Midbrain (tissue), 1 donor: Measurements from ENCODE around the gene PPP4R1.
"Not testable (repeated sequence)": the region's sequence is repeated elsewhere in the genome, so short reads cannot be mapped to it uniquely, and the experiment has no call there.

ENCODE experiments used
- DNase-seq: peaks from one replicate; lab custom pipeline; 2025; lab: John Stamatoyannopoulos, UW

The PPP4R1 gene

GRCh38 chr18:9614401-9615279, at the start of gene PPP4R1:
PPP4R1 (minus strand) TSS chr18:9614559; CDS start chr18:9614484, 75 bp downstream.
- DNase-seq: peak; percentile 73

GRCh38 chr18:9663377-9663776, 49.0 kb upstream of the PPP4R1 start:
- DNase-seq: no peak

- no peak for DNase-seq
Measured at GRCh38 chr18:9661564-9661963, 47.2 kb upstream of the PPP4R1 start.

- DNase-seq: no peak
Measured at GRCh38 chr18:9659499-9660375, 45.4 kb upstream of the PPP4R1 start.

GRCh38 chr18:9658087-9658641, 43.8 kb upstream of the PPP4R1 start:
- DNase-seq: no peak

- no peak for DNase-seq
Measured at GRCh38 chr18:9655232-9655767, 40.9 kb upstream of the PPP4R1 start.

- peak; percentile 77 for DNase-seq
Measured at GRCh38 chr18:9653390-9653789, 39.0 kb upstream of the PPP4R1 start.

- no peak for DNase-seq
Measured at GRCh38 chr18:9649164-9649540, 34.8 kb upstream of the PPP4R1 start.

GRCh38 chr18:9648431-9649163, 34.2 kb upstream of the PPP4R1 start:
- DNase-seq: no peak

- DNase-seq: no peak
Measured at GRCh38 chr18:9647496-9648323, 33.4 kb upstream of the PPP4R1 start.

GRCh38 chr18:9643549-9643948, 29.2 kb upstream of the PPP4R1 start:
- DNase-seq: no peak

- DNase-seq: no peak
Measured at GRCh38 chr18:9642799-9643462, 28.6 kb upstream of the PPP4R1 start.

GRCh38 chr18:9641081-9641480, 26.7 kb upstream of the PPP4R1 start:
- not testable (repeated sequence) for DNase-seq

- DNase-seq: no peak
Measured at GRCh38 chr18:9638886-9639285, 24.5 kb upstream of the PPP4R1 start.

- no peak for DNase-seq
Measured at GRCh38 chr18:9637036-9637767, 22.8 kb upstream of the PPP4R1 start.

- no peak for DNase-seq
Measured at GRCh38 chr18:9634856-9635255, 20.5 kb upstream of the PPP4R1 start.

GRCh38 chr18:9631814-9632496, 17.6 kb upstream of the PPP4R1 start:
- no peak for DNase-seq

GRCh38 chr18:9630444-9630843, 16.1 kb upstream of the PPP4R1 start:
- DNase-seq: no peak

- no peak for DNase-seq
Measured at GRCh38 chr18:9629709-9630108, 15.3 kb upstream of the PPP4R1 start.
